ENCODE results near the gene SSR3. TPM values are rescaled to one million over a fixed set of nuclear protein-coding genes. Genes with fewer than 3 reads are reported as not detected.
A peak's percentile ranks its signal among the peaks of the same experiment; 100 is the strongest.

SSR3 gene
- total RNA-seq, 1 donor from 2014 or later, result 120 TPM

DNA sequence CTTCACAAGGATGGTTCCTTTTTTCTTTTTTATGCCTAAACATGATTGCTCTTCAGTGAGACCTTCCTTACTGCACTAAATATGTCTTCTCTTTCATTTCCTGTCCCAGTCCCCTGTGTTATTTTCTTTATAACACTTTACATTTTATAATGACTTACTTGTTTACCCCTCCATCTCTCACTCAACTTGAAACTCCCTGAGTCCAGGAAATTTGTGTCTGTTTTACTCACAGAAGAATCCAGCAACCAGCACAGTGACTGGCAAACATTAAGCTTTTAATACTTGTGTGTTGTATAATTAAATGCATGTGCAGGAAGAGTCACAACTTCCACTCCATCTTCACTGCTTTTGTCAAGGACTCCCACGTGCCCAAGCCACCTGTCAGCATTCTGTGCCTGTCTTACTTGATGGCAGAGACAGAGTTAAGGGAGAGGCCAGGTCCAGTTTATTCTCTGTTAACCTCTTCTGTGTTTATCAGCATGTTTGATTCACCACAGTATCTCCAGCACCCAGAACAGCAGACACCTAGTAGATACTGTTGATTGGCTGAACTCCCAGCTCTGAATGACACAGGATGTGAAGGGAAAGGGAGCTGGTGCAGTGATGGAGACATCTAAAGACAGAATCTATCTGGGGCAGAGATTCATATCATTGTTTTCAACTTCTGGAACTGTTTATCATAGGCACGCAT is 42.8 kb downstream of the SSR3 start:
- Mint-ChIP-seq H3K4me1 (peaks cover 11% of the 10 kb centered on the region), H3K4me3 (no peak overlapping the region), H3K27me3 (ENCODE audit: low read depth) (peaks cover 5% of the 10 kb centered on the region), H3K36me3 (no peaks in the 10 kb centered on the region), H3K9me3 (no peaks in the 10 kb centered on the region), H3K27ac (no peak overlapping the region)
- TF ChIP-seq, protein P1, sequence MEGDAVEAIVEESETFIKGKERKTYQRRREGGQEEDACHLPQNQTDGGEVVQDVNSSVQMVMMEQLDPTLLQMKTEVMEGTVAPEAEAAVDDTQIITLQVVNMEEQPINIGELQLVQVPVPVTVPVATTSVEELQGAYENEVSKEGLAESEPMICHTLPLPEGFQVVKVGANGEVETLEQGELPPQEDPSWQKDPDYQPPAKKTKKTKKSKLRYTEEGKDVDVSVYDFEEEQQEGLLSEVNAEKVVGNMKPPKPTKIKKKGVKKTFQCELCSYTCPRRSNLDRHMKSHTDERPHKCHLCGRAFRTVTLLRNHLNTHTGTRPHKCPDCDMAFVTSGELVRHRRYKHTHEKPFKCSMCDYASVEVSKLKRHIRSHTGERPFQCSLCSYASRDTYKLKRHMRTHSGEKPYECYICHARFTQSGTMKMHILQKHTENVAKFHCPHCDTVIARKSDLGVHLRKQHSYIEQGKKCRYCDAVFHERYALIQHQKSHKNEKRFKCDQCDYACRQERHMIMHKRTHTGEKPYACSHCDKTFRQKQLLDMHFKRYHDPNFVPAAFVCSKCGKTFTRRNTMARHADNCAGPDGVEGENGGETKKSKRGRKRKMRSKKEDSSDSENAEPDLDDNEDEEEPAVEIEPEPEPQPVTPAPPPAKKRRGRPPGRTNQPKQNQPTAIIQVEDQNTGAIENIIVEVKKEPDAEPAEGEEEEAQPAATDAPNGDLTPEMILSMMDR (IDR thresholded peaks at IDR 0.05; ENCODE audit: unreplicated experiment), result no peak
- no peak for DNase-seq (ENCODE audit: low spot score in 2 of 2, unreplicated experiment in 2 of 2)

DNA sequence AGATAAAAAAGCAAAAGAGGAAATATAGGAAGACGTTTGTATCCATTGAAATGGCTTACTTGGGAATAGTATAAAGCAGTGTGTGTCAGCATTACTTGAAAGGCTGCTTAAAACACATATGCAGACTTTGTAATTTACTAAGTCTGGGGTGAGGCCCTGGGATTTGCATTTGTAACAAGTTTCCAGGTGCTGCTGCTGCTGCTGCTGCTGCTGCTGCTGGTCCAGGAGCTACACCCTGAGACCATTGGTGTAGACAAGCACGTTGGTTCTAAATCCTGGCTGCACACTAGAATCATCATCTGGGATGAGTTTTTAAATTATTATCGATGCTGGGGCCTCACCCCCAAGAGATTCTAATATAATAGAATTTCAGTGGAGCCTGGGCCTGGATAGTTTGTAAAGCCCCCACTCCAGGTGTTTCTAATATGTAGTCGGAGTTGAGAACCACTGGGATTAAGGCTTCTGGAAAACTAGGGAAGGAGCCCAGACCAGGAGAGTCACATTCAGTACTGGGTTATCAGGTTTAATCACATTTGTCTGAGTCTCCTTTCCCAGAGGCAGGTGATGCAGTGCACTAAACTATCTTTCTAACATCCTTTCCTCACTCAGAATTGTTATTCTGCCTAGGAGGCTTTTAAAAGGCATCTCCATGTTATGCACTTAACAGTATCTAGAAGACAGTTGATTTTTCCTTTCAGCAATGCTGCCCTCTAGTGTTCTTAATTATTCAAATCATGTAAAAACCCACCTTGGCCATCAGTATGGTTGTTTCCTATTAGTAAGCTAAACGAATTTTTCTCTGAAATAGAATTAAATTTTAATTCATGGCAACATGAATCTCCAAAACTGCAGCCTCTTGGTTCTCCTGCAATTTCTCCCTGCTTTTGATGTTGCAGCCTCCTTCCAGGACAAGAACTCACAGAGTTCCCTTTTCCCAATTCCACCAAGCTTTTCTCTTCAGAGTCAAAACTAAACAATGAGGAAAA is 45.4 kb downstream of the SSR3 start:
- Mint-ChIP-seq H3K27ac (no peak overlapping the region), H3K27me3 (ENCODE audit: low read depth) (peaks cover 5% of the 10 kb centered on the region), H3K9me3 (peaks cover 11% of the 10 kb centered on the region), H3K4me1 (peaks cover 5% of the 10 kb centered on the region), H3K36me3 (no peaks in the 10 kb centered on the region), H3K4me3 (no peak overlapping the region)
- DNase-seq (ENCODE audit: low spot score in 2 of 2, unreplicated experiment in 2 of 2), result no peak
- TF ChIP-seq, protein P1 (IDR thresholded peaks at IDR 0.05; ENCODE audit: unreplicated experiment), result peak; percentile 72

DNA sequence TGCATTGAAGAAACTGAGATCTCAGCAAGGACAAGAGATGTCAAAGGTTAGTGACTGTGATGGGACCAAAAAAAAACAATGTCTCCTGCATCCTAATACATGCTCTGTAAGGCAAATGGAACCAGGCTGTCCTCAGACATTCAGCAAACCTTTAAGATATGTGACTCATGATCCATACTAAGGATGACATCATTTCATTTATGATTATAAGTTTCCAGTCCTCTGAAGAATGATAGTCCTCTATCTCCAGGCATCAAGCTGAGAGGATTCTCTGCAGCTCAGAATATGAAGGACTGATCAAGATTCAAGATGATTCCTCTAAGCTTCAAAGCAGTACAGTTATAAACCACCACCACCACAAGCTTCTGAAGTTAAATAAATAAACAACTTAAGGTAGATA is 47.6 kb downstream of the SSR3 start:
- peaks cover 5% of the 10 kb centered on the region for H3K27me3 Mint-ChIP-seq (ENCODE audit: low read depth)
- H3K9me3 Mint-ChIP-seq, result peaks cover 17% of the 10 kb centered on the region
- no peaks in the 10 kb centered on the region for H3K36me3 Mint-ChIP-seq
- no peak for DNase-seq (ENCODE audit: low spot score in 2 of 2, unreplicated experiment in 2 of 2)
- TF ChIP-seq, protein P1 (IDR thresholded peaks at IDR 0.05; ENCODE audit: unreplicated experiment), result no peak
- H3K4me1 Mint-ChIP-seq, result peaks cover 10% of the 10 kb centered on the region
- H3K4me3 Mint-ChIP-seq, result no peak overlapping the region
- no peak overlapping the region for H3K27ac Mint-ChIP-seq

DNA sequence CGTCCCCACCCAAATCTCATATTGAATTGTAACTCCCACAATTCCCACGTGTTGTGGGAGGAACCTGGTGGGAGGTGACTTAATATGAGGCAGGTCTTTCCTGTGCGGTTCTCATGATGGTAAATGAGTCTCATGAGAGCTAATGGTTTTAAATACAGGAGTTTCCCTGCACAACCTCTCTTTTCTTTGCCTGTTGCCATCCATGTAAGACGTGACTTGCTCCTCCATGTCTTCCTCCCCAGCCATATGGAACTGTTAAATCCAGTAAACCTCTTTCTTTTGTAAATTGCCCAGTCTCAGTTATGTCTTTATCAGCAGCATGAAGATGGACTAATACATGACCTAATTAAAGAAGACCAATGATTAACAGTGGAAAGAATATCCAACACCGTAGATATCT is 56.6 kb downstream of the SSR3 start:
- H3K27ac Mint-ChIP-seq, result no peak overlapping the region
- H3K27me3 Mint-ChIP-seq (ENCODE audit: low read depth), result no peaks in the 10 kb centered on the region
- H3K9me3 Mint-ChIP-seq, result peaks cover 14% of the 10 kb centered on the region
- H3K4me3 Mint-ChIP-seq, result no peak overlapping the region
- DNase-seq (ENCODE audit: low spot score in 2 of 2, unreplicated experiment in 2 of 2), result no peak
- H3K4me1 Mint-ChIP-seq, result peaks cover 5% of the 10 kb centered on the region
- H3K36me3 Mint-ChIP-seq, result peaks cover 10% of the 10 kb centered on the region
- TF ChIP-seq, protein P1 (IDR thresholded peaks at IDR 0.05; ENCODE audit: unreplicated experiment), result no peak

DNA sequence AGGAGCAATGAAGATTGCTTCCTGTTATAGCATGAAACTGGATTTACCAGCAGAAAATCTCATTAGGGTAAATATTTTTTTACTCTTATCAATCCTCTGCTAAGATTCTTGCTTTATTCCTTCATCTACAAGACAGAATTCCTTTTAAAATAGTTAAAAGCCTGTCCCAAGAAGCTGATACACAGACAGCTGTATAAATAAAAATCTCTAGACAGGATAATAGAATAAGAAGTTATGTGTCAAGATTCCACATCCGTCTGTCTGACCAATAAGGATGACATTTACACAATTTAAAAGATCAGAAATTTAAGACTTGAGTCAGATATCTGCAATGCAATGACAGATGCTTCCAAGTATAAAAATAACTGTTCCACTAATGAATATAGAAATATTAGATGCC is 57.6 kb downstream of the SSR3 start:
- H3K27me3 Mint-ChIP-seq (ENCODE audit: low read depth), result no peaks in the 10 kb centered on the region
- H3K27ac Mint-ChIP-seq, result no peak overlapping the region
- H3K4me1 Mint-ChIP-seq, result peaks cover 1% of the 10 kb centered on the region

More for the DNA sequence above, 57.6 kb downstream of the SSR3 start:
- H3K9me3 Mint-ChIP-seq, result peaks cover 14% of the 10 kb centered on the region
- H3K36me3 Mint-ChIP-seq, result peaks cover 10% of the 10 kb centered on the region
- no peak for DNase-seq (ENCODE audit: low spot score in 2 of 2, unreplicated experiment in 2 of 2)
- TF ChIP-seq, protein P1 (IDR thresholded peaks at IDR 0.05; ENCODE audit: unreplicated experiment), result no peak
- no peak overlapping the region for H3K4me3 Mint-ChIP-seq
